ENCODE results near the gene TAGLN.

Gene TAGLN

DNA sequence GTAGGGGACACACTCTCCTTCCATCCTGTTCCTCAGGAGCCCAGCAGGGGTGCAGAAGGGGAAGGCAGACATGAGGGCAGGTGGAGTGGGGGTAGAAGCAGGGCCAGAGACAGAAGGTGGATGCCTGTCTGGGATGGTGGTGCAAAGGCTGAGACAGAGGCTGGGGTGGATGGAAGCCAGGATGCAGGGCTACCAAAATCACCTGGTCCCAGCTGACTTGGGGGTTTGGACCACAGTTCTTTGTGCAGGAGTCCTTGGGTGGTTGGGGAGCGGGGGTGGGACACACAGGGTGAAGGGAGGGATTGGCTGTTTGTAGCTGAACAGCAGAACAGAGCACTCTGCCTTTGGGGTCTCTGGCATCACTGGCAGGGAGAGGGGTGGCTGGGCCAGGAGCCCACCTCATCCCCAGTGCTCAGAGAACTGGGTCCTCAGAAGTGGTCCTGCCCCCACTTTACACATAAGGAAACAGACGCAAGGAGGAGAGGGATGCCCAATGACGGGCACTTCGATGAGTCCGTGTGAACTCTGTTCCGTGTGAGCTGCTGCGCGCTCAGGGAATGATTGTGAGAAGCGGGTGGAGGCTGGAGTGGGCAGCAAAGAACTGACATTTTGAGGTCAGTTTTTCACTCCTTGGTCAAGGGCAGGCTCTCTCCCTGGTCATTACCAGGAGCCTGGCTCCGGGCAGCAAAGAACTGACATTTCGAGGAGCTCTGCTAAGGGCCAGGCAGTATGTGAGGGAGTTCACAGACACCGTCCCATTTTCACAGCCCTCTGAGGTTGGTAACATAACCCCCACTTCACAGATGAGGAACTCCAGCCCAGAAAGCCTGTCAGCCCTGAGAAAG, 1.9 kb downstream of the TAGLN start:
- Histone ChIP-seq H3K27ac (ENCODE audit: low read length) (no peak overlapping the region), H3K36me3 (replicated peaks; ENCODE audit: low read depth, low read length) (peaks cover 7% of the 10 kb centered on the region), H3K9ac (ENCODE audit: low read length) (no peak overlapping the region), H3K4me3 (ENCODE audit: low read length) (no peak overlapping the region), H3K9me3 (ENCODE audit: insufficient read depth, low read length) (no peaks in the 10 kb centered on the region), H2AFZ (ENCODE audit: low read depth, low read length) (no peak overlapping the region), H3K4me1 (ENCODE audit: low read length) (no peaks in the 10 kb centered on the region), H4K20me1 (ENCODE audit: insufficient read depth, low read length) (no peaks in the 10 kb centered on the region), H3K4me2 (ENCODE audit: low read length) (no peak overlapping the region), H3K79me2 (ENCODE audit: low read length) (no peaks in the 10 kb centered on the region), H3K27me3 (ENCODE audit: low read depth, low read length) (no peaks in the 10 kb centered on the region)
- TF ChIP-seq EZH2phosphoT487 (IDR thresholded peaks at IDR 0.05; ENCODE audit: low read depth) = no peak

DNA sequence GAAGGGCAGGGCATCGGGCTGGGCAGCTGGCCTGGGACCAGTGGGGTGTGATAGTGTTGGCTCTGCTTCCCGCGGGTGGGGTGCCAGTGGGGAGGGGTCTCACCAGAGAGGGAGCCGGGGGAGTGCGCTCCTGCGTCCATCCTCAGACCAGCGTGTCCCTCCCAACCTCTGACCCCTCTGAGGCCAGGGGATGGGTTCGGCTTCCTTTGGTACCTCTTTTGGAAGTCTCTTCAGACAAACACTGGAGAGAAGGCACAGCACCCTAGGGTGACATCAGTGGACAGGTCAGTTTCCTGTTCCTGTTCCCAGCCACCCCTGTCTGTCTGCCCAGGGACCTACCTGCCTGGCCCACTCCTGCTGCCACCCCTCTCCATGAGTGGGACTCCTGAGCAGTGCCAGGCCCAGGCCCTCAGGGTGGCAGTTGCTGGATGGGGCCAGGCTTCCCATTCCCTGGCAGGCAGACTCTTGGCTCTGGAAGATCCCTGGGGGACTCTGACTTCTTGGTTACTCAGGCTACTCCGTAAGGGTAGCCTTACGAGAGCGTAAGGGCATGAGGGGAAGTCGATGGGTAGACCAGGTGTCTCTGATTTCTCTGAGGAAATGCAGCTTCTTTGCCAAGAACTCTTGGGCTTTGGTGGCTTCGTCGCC, 2.6 kb downstream of the TAGLN start:
- no peak overlapping the region for H3K27ac ChIP-seq (ENCODE audit: low read length)
- H3K9ac ChIP-seq (ENCODE audit: low read length) = no peak overlapping the region
- no peak overlapping the region for H3K4me3 ChIP-seq (ENCODE audit: low read length)
- H3K9me3 ChIP-seq (ENCODE audit: insufficient read depth, low read length) = no peaks in the 10 kb centered on the region
- no peak overlapping the region for H3K4me2 ChIP-seq (ENCODE audit: low read length)
- H3K27me3 ChIP-seq (ENCODE audit: low read depth, low read length) = no peaks in the 10 kb centered on the region
- H3K36me3 ChIP-seq (replicated peaks; ENCODE audit: low read depth, low read length) = peaks cover 4% of the 10 kb centered on the region
- no peak overlapping the region for H2AFZ ChIP-seq (ENCODE audit: low read depth, low read length)
- H3K4me1 ChIP-seq (ENCODE audit: low read length) = no peaks in the 10 kb centered on the region
- no peaks in the 10 kb centered on the region for H3K79me2 ChIP-seq (ENCODE audit: low read length)
- no peak for TF ChIP-seq EZH2phosphoT487 (IDR thresholded peaks at IDR 0.05; ENCODE audit: low read depth)
- TF ChIP-seq, protein P1, sequence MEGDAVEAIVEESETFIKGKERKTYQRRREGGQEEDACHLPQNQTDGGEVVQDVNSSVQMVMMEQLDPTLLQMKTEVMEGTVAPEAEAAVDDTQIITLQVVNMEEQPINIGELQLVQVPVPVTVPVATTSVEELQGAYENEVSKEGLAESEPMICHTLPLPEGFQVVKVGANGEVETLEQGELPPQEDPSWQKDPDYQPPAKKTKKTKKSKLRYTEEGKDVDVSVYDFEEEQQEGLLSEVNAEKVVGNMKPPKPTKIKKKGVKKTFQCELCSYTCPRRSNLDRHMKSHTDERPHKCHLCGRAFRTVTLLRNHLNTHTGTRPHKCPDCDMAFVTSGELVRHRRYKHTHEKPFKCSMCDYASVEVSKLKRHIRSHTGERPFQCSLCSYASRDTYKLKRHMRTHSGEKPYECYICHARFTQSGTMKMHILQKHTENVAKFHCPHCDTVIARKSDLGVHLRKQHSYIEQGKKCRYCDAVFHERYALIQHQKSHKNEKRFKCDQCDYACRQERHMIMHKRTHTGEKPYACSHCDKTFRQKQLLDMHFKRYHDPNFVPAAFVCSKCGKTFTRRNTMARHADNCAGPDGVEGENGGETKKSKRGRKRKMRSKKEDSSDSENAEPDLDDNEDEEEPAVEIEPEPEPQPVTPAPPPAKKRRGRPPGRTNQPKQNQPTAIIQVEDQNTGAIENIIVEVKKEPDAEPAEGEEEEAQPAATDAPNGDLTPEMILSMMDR (IDR thresholded peaks at IDR 0.05; ENCODE audit: low read depth, low read length) = no peak
- H4K20me1 ChIP-seq (ENCODE audit: insufficient read depth, low read length) = no peaks in the 10 kb centered on the region

DNA sequence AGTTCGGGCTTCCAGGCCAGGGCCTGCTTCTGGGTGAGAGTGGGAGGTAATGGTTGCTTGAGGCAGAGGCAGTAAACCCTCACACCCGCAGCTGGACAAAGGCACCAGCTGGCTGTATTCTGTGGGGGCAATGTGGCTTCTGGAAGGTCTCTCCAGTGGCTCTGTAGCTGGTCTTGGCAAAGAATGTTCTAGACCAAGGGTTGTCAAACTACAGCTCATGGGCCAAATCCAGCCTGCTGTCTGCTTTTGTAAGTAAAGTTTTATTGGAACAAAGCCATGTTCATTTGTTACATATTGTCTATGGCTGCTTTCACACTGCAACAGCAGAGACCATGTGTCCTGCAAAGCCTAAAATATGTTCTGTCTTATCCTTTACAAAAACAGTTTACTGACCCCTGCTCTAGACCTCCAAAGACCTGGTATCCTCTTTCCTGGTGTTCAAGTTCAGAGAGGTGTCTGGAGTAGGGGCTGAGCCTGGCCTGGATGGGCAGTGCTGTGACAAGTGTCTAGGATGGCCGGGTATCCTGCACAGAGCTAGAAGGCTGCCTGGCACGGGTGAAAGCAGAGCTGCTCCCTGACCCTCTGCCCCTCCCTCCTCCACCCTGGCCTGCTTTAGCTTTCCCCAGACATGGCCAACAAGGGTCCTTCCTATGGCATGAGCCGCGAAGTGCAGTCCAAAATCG, 3.4 kb downstream of the TAGLN start:
- Histone ChIP-seq H3K4me2 (ENCODE audit: low read length) (no peak overlapping the region), H3K79me2 (ENCODE audit: low read length) (no peaks in the 10 kb centered on the region), H3K4me3 (ENCODE audit: low read length) (no peak overlapping the region), H4K20me1 (ENCODE audit: insufficient read depth, low read length) (no peaks in the 10 kb centered on the region), H3K27me3 (ENCODE audit: low read depth, low read length) (no peaks in the 10 kb centered on the region), H2AFZ (ENCODE audit: low read depth, low read length) (no peak overlapping the region), H3K36me3 (replicated peaks; ENCODE audit: low read depth, low read length) (peaks cover 4% of the 10 kb centered on the region), H3K4me1 (ENCODE audit: low read length) (no peaks in the 10 kb centered on the region), H3K9ac (ENCODE audit: low read length) (no peak overlapping the region), H3K9me3 (ENCODE audit: insufficient read depth, low read length) (no peaks in the 10 kb centered on the region), H3K27ac (ENCODE audit: low read length) (no peak overlapping the region)
- TF ChIP-seq, protein P1 (IDR thresholded peaks at IDR 0.05; ENCODE audit: low read depth, low read length) = no peak
- TF ChIP-seq EZH2phosphoT487 (IDR thresholded peaks at IDR 0.05; ENCODE audit: low read depth) = no peak

DNA sequence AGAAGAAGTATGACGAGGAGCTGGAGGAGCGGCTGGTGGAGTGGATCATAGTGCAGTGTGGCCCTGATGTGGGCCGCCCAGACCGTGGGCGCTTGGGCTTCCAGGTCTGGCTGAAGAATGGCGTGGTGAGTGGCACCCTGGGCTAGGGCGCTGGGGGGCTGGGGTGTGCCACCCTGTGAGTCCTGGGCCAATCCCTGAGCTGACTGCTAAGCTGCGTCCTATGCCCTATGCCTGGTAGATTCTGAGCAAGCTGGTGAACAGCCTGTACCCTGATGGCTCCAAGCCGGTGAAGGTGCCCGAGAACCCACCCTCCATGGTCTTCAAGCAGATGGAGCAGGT, 3.9 kb downstream of the TAGLN start:
- Histone ChIP-seq H3K36me3 (replicated peaks; ENCODE audit: low read depth, low read length) (peaks cover 4% of the 10 kb centered on the region), H2AFZ (ENCODE audit: low read depth, low read length) (no peak overlapping the region), H3K4me1 (ENCODE audit: low read length) (no peaks in the 10 kb centered on the region), H3K9me3 (ENCODE audit: insufficient read depth, low read length) (no peaks in the 10 kb centered on the region), H3K79me2 (ENCODE audit: low read length) (no peaks in the 10 kb centered on the region), H4K20me1 (ENCODE audit: insufficient read depth, low read length) (no peaks in the 10 kb centered on the region), H3K9ac (ENCODE audit: low read length) (no peak overlapping the region), H3K27ac (ENCODE audit: low read length) (no peak overlapping the region), H3K27me3 (ENCODE audit: low read depth, low read length) (no peaks in the 10 kb centered on the region), H3K4me3 (ENCODE audit: low read length) (no peak overlapping the region), H3K4me2 (ENCODE audit: low read length) (no peak overlapping the region)
- TF ChIP-seq, protein P1 (IDR thresholded peaks at IDR 0.05; ENCODE audit: low read depth, low read length) = no peak
- no peak for TF ChIP-seq EZH2phosphoT487 (IDR thresholded peaks at IDR 0.05; ENCODE audit: low read depth)

Data from OCI-LY3 (cell line).